Activated CD4-positive, alpha-beta T cell treated with anti-CD3 and anti-CD28 coated beads, Interleukin-2, amount 10 ng/mL, durations not matched to agents 7 days and 5 days (primary cell): Measurements from ENCODE around the gene PNMT. TPM values are rescaled to one million over a fixed set of nuclear protein-coding genes. Genes with fewer than 3 reads are reported as not detected.
"Not testable (repeated sequence)": the region's sequence is repeated elsewhere in the genome, so short reads cannot be mapped to it uniquely, and the experiment has no call there.

ENCODE experiments used
- CTCF ChIA-PET: fragments of 350-600 bp; sonication (Branson Sonifier 250); formaldehyde crosslinking; loops from one replicate; lab custom pipeline; 2021; ENCODE audit warnings: antibody characterized with exemption; lab: Charles Lee
- POLR2A ChIA-PET: fragments of 350-600 bp; sonication (Branson Sonifier 250); formaldehyde crosslinking; loops from one replicate; lab custom pipeline; 2021; ENCODE audit warnings: antibody characterized with exemption; lab: Charles Lee
- DNase-seq: peaks from one replicate; pipeline ENCODE4 v3.0.0-alpha.2; 2020
- H3K27ac Mint-ChIP-seq: one replicate; pipeline ENCODE4 v1.8.0; 2021; ENCODE audit warnings: mild to moderate bottlenecking, moderate library complexity, mixed read lengths
- H3K27me3 Mint-ChIP-seq: one replicate; pipeline ENCODE4 v1.8.0; 2021; ENCODE audit warnings: mixed read lengths
- H3K36me3 Mint-ChIP-seq: one replicate; pipeline ENCODE4 v1.8.0; 2021; ENCODE audit warnings: low read depth, mixed read lengths
- H3K4me1 Mint-ChIP-seq: one replicate; pipeline ENCODE4 v1.8.0; 2021; ENCODE audit warnings: mixed read lengths
- H3K4me3 Mint-ChIP-seq: one replicate; pipeline ENCODE4 v1.8.0; 2021; ENCODE audit warnings: mild to moderate bottlenecking, moderate library complexity, mixed read lengths
- H3K9me3 Mint-ChIP-seq: one replicate; pipeline ENCODE4 v1.8.0; 2021; ENCODE audit warnings: mixed read lengths
- total RNA-seq, 2 experiments: library from RNA; stranded (reverse); gene quantifications; one replicate each; pipeline ENCODE4 v1.2.3, GENCODE V29; 2021

PNMT gene
- total RNA-seq, 2 experiments from 2014 or later = 0.19 TPM; not detected in 1

DNA sequence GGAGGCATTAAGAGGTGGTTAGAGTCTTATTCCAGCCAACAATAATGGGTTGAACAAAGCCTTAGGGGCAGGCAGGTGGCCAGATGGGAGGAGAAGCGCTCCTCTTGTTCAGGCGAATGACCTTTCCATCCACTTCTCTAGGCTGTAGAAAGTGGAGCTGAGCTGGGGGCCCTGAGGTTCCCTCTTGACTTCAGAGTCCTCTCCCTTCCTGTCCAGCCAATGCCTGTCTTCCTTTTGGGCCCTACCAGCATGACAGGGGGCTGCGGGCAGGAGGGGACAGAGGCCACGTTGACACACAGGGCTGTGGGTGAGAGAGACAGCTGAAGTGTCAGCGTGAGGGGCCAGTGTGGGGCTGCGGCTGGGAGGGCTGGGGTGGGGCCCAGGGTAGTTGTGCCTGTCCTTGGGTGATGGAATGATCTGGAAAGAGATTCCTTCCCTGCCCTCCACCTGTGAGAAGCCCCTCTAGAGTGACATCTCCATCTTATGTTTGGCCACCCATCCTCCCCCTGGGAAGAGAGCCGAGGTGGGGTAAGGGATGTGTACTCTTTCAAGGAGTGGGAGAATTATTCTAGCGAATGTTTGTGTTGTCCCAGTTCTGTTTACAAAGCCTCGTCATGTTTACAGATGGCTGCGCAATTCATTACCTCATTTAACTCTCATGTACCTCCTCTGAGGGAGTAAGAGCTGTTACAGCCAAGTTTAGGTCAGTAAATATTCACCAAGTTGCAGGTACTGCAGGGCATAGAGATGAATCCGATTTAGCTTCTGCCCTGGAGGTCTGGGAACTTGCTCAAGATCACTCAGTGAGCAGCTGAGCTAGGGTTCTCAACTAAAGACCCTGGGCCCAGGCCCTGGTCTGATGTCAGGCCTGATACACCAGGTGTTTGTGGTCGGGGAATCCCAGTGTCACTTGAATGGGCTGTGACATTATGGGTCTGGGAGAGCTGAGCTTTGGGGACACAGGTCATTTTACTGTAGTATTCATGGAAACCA, 34.9 kb downstream of the PNMT start:
- POLR2A ChIA-PET = interaction anchor here (0.5 kb wide), 1 partner anchor 15 kb away, joined by 6 read pairs; the partner anchor contains the start of gene PGAP3
- no peak overlapping the region for H3K4me3 Mint-ChIP-seq
- no peak for DNase-seq
- no peaks in the 10 kb centered on the region for H3K9me3 Mint-ChIP-seq
- H3K27me3 Mint-ChIP-seq = peaks cover 42% of the 10 kb centered on the region
- peaks cover 24% of the 10 kb centered on the region for H3K4me1 Mint-ChIP-seq
- H3K27ac Mint-ChIP-seq = peak overlapping the region; percentile 44
- CTCF ChIA-PET = interaction anchor here (1.4 kb wide), 1 partner anchor 38 kb away, joined by 3 read pairs; the partner anchor contains the start of gene TCAP
- H3K36me3 Mint-ChIP-seq = peaks cover 3% of the 10 kb centered on the region

GRCh38 chr17:39703913-39704312, 35.7 kb downstream of the PNMT start:
- POLR2A ChIA-PET = no interaction called here
- peaks cover 40% of the 10 kb centered on the region for H3K27me3 Mint-ChIP-seq
- CTCF ChIA-PET = interaction anchor here (1.6 kb wide), 1 partner anchor 81 kb away, joined by 4 read pairs; no protein-coding TSS in a partner anchor
- no peaks in the 10 kb centered on the region for H3K9me3 Mint-ChIP-seq
- H3K36me3 Mint-ChIP-seq = peaks cover 2% of the 10 kb centered on the region
- no peak overlapping the region for H3K4me3 Mint-ChIP-seq
- H3K4me1 Mint-ChIP-seq = peaks cover 27% of the 10 kb centered on the region
- no peak overlapping the region for H3K27ac Mint-ChIP-seq
- DNase-seq = no peak

DNA sequence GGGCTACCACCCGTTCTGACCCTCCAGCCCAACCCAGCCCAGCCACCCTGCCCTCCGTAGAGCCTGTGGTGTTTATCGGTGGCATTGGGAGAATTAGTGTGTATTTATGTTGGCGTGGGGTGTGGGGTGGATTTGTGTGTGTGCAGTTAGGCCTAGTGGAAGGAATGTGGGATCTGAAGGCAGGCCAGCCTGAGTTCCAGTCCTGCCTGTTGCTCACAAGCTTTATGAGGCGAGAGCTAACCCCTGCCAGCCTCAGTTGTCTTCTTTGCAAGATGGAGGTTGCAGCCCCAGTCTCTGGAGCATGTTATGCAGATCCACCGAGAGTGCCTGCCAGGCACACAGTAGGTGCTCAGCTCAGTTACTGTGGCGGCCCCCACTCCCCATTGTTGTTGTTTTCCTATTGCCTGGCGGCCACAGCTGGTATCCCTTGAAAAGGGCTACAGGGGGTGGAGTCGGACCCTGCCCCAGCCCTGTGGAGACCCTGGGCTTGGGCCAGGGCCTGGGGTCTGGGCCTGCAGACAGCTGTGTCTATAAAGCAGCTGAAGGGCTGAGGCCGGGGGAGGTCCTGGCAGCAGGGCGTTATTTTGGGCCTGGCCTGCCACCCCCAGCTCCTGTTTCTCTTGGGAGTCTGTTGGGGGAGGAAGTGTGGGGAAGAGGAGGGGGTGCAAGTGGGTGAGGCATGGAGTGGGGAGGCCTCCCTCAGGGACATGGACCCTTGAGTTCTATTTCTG, 36.7 kb downstream of the PNMT start:
- ChIA-PET POLR2A (no interaction called here), CTCF (interaction anchor here (0.8 to 1.6 kb wide), 4 partner anchors 25 to 83 kb away, joined by 3 to 4 read pairs (median 4); no protein-coding TSS in a partner anchor)
- Mint-ChIP-seq H3K27me3 (peaks cover 31% of the 10 kb centered on the region), H3K4me3 (no peak overlapping the region), H3K9me3 (no peaks in the 10 kb centered on the region), H3K4me1 (peaks cover 28% of the 10 kb centered on the region), H3K36me3 (no peaks in the 10 kb centered on the region), H3K27ac (no peak overlapping the region)
- DNase-seq = no peak

- ChIA-PET CTCF (interaction anchor here (1.5 kb wide), 1 partner anchor 75 kb away, joined by 4 read pairs; no protein-coding TSS in a partner anchor), POLR2A (no interaction called here)
- H3K27me3 Mint-ChIP-seq = peaks cover 25% of the 10 kb centered on the region
- H3K9me3 Mint-ChIP-seq = no peaks in the 10 kb centered on the region
- no peak overlapping the region for H3K4me3 Mint-ChIP-seq
- H3K27ac Mint-ChIP-seq = no peak overlapping the region
- no peaks in the 10 kb centered on the region for H3K36me3 Mint-ChIP-seq
- DNase-seq = no peak
- H3K4me1 Mint-ChIP-seq = peaks cover 28% of the 10 kb centered on the region
Observed at GRCh38 chr17:39705786-39706348, 37.6 kb downstream of the PNMT start.

DNA sequence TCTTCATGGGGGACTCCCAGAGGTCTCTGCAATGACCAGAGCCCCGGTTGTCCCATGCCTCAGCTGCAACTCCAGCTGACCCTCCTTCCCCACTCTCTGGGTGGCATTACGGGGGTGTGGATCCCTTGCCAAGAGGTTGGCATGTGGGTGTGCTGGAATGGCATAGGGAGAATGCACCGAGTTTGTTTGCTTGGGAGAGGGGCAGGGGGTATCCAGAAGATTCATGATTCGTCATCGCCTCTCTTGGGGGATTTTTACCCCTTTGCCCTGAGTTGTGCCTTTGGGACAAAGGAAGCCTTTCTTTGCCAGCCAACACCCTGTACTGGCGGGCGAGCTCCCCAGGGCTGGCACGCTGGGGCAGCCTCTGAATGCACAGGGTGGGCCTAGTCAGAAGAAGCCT, 38.1 kb downstream of the PNMT start:
- no peak for DNase-seq
- Mint-ChIP-seq H3K4me1 (peaks cover 28% of the 10 kb centered on the region), H3K27me3 (peaks cover 20% of the 10 kb centered on the region), H3K4me3 (no peak overlapping the region), H3K36me3 (no peaks in the 10 kb centered on the region), H3K9me3 (no peaks in the 10 kb centered on the region), H3K27ac (peak overlapping the region; percentile 64)
- CTCF ChIA-PET = no interaction called here
- POLR2A ChIA-PET = no interaction called here

- Mint-ChIP-seq H3K36me3 (no peaks in the 10 kb centered on the region), H3K4me3 (no peak overlapping the region), H3K4me1 (peaks cover 28% of the 10 kb centered on the region), H3K9me3 (no peaks in the 10 kb centered on the region), H3K27me3 (peaks cover 14% of the 10 kb centered on the region), H3K27ac (peak overlapping the region; percentile 64)
- peak; percentile 46 for DNase-seq
- CTCF ChIA-PET = interaction anchor here (1.1 kb wide), 1 partner anchor 11 kb away, joined by 4 read pairs; no protein-coding TSS in a partner anchor
- POLR2A ChIA-PET = no interaction called here
Observed at GRCh38 chr17:39706921-39707337, 38.7 kb downstream of the PNMT start.

GRCh38 chr17:39709319-39709997, 41.2 kb downstream of the PNMT start:
- Mint-ChIP-seq H3K4me1 (peaks cover 27% of the 10 kb centered on the region), H3K27me3 (no peaks in the 10 kb centered on the region), H3K27ac (peak overlapping the region; percentile 70), H3K9me3 (no peaks in the 10 kb centered on the region), H3K36me3 (no peaks in the 10 kb centered on the region), H3K4me3 (no peak overlapping the region)
- no peak for DNase-seq
- CTCF ChIA-PET = no interaction called here
- POLR2A ChIA-PET = no interaction called here

DNA sequence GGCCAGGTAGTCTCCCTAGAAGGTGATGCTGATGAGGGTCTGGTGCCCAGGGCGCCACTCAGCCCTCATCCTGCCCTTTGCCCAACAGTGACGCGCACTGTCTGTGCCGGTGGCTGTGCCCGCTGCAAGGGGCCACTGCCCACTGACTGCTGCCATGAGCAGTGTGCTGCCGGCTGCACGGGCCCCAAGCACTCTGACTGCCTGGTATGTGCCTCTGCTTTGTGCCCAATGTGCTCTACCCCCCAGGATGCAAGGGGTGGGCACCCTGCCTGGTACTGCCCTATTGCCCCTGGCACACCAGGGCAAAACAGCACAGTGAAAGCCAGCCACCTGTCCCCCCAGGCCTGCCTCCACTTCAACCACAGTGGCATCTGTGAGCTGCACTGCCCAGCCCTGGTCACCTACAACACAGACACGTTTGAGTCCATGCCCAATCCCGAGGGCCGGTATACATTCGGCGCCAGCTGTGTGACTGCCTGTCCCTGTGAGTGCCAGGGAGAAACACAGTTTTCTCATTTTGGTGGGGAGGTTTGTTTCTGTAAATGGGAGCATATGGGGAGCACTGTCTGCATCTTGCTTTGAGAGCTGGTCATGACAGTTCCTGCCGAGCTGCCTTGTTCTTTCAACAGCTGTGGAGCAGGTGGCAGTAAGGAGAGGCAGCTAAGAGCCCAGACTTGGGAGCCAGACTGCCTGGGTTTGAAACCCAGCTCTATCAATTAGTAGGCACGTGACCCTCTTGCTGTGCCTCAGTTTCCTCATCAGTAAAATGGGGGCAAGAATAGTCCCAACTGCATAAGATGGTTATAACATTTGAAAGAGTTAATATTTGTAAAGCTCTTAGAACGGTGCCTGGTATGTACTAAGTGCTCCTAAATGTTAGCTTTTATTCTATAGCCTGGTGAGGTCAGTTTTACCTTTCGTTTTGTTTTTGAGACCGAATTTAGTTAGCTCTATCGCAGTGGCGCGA, 42.0 kb downstream of the PNMT start:
- Mint-ChIP-seq H3K27me3 (no peaks in the 10 kb centered on the region), H3K27ac (peak overlapping the region; percentile 70), H3K9me3 (no peaks in the 10 kb centered on the region), H3K36me3 (no peaks in the 10 kb centered on the region), H3K4me3 (no peak overlapping the region), H3K4me1 (peaks cover 27% of the 10 kb centered on the region)
- ChIA-PET POLR2A (no interaction called here), CTCF (interaction anchor here (1.2 kb wide), 1 partner anchor 270 kb away, joined by 3 read pairs; the partner anchor contains the start of gene PSMD3)
- DNase-seq = no peak

DNA sequence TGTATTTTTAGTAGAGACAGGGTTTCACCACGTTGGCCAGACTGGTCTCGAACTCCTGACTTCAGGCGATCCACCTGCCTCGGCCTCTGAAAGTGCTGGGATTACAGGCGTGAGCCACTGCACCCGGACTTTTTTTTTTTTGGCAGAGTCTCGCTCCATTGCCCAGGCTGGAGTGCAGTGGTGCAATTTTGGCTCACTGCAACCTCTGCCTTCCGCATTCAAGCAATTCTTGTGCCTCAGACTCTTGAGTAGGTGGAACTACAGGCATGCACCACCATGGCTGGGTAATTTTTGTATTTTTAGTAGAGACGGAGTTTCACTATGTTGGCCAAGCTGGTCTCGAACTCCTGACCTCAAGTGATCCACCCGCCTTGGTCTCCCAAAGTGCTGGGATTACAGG, 42.8 kb downstream of the PNMT start:
- H3K9me3 Mint-ChIP-seq, H3K27me3 Mint-ChIP-seq, DNase-seq, H3K36me3 Mint-ChIP-seq, POLR2A ChIA-PET, H3K27ac Mint-ChIP-seq, H3K4me3 Mint-ChIP-seq: not testable (repeated sequence)
- CTCF ChIA-PET = interaction anchor here (1.2 kb wide), 1 partner anchor 269 kb away, joined by 3 read pairs; the partner anchor contains the start of gene PSMD3
- peaks cover 27% of the 10 kb centered on the region for H3K4me1 Mint-ChIP-seq

- ChIA-PET CTCF (no interaction called here), POLR2A (no interaction called here)
- peaks cover 22% of the 10 kb centered on the region for H3K4me1 Mint-ChIP-seq
- H3K9me3 Mint-ChIP-seq = no peaks in the 10 kb centered on the region
- H3K36me3 Mint-ChIP-seq = no peaks in the 10 kb centered on the region
- DNase-seq = no peak
- H3K4me3 Mint-ChIP-seq = no peak overlapping the region
- H3K27me3 Mint-ChIP-seq = no peaks in the 10 kb centered on the region
- no peak overlapping the region for H3K27ac Mint-ChIP-seq
Observed at GRCh38 chr17:39711851-39712250, 43.6 kb downstream of the PNMT start.

DNA sequence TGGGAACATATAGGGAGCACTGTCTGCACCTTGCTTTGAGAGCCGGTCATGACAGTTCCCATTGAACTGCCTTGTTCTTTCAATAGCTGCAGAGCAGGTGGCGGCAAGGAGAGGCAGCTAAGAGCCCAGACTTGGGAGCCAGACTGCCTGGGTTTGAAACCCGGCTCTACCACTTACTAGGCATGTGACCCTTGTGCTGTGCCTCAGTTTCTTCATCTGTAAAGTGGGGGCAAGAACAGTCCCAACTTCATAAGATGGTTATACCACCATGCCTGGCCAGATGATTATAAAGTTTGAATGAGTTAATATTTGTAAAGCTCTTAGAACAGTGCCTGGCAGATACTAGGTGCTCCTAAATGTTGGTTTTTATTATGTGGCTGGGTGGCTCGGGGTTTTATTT, 46.0 kb downstream of the PNMT start:
- CTCF ChIA-PET = interaction anchor here (1.3 to 3.0 kb wide), 3 partner anchors 16 to 93 kb away, joined by 3 to 8 read pairs (median 4); partner anchors contain the start of genes MIEN1 and PNMT
- Mint-ChIP-seq H3K27me3 (no peaks in the 10 kb centered on the region), H3K27ac (no peak overlapping the region), H3K36me3 (no peaks in the 10 kb centered on the region), H3K4me3 (no peak overlapping the region), H3K9me3 (no peaks in the 10 kb centered on the region), H3K4me1 (peaks cover 4% of the 10 kb centered on the region)
- POLR2A ChIA-PET = no interaction called here
- no peak for DNase-seq
